HG03139 (cell line): ENCODE measurements around the gene MTMR10.

Experiments
- ATAC-seq: cut with Tn5 transposase; IDR thresholded peaks from one replicate; pipeline ENCODE4 v1.9.1; 2021; ENCODE audit not compliant: unreplicated experiment

MTMR10 gene

GRCh38 chr15:31014608-31014925 is 23.1 kb upstream of the MTMR10 start:
- ATAC-seq = no peak

GRCh38 chr15:31013863-31014607 is 22.6 kb upstream of the MTMR10 start:
- peak; percentile 67 for ATAC-seq

- no peak for ATAC-seq
These were observed 21.0 kb upstream of the MTMR10 start for GRCh38 chr15:31012455-31012854.

GRCh38 chr15:31010036-31010435 is 18.6 kb upstream of the MTMR10 start:
- no peak for ATAC-seq

- ATAC-seq = no peak
These were observed 14.2 kb upstream of the MTMR10 start for GRCh38 chr15:31005660-31006059.

- ATAC-seq = peak; percentile 90
These were observed 12.8 kb upstream of the MTMR10 start for GRCh38 chr15:31004220-31004733.

- ATAC-seq = no peak
These were observed 10.3 kb upstream of the MTMR10 start for GRCh38 chr15:31001702-31002101.

- no peak for ATAC-seq
These were observed 8.3 kb upstream of the MTMR10 start for GRCh38 chr15:30999729-31000128.

- ATAC-seq = no peak
These were observed 5.8 kb upstream of the MTMR10 start for GRCh38 chr15:30997270-30997669.

GRCh38 chr15:30992249-30992864 is 929 bp upstream of the MTMR10 start:
- no peak for ATAC-seq

- peak; percentile 7 for ATAC-seq
These were observed 778 bp downstream of the MTMR10 start for GRCh38 chr15:30990446-30991254.

- ATAC-seq = no peak
These were observed 1.4 kb downstream of the MTMR10 start for GRCh38 chr15:30990036-30990435.

- no peak for ATAC-seq
These were observed 6.3 kb downstream of the MTMR10 start for GRCh38 chr15:30985081-30985531.

GRCh38 chr15:30984542-30984941 is 6.9 kb downstream of the MTMR10 start:
- ATAC-seq = no peak

- no peak for ATAC-seq
These were observed 7.3 kb downstream of the MTMR10 start for GRCh38 chr15:30984118-30984517.

GRCh38 chr15:30979457-30979856 is 12.0 kb downstream of the MTMR10 start:
- no peak for ATAC-seq

- ATAC-seq = no peak
These were observed 13.1 kb downstream of the MTMR10 start for GRCh38 chr15:30978328-30978727.

- no peak for ATAC-seq
These were observed 17.3 kb downstream of the MTMR10 start for GRCh38 chr15:30974112-30974511.

- no peak for ATAC-seq
These were observed 18.0 kb downstream of the MTMR10 start for GRCh38 chr15:30973379-30973778.

GRCh38 chr15:30969724-30970123 is 21.7 kb downstream of the MTMR10 start:
- ATAC-seq = no peak

- no peak for ATAC-seq
These were observed 27.7 kb downstream of the MTMR10 start for GRCh38 chr15:30963681-30964080.

GRCh38 chr15:30962659-30963058 is 28.8 kb downstream of the MTMR10 start:
- ATAC-seq = no peak
